Measurements from ENCODE around the gene MVB12B.

Gene MVB12B

GRCh38 chr9:126304207-126304970 lies 22.2 kb upstream of the MVB12B start:
- DNase-seq = no peak

- DNase-seq = no peak
Measured at GRCh38 chr9:126304971-126305320, 21.7 kb upstream of the MVB12B start.

GRCh38 chr9:126306071-126306647 lies 20.5 kb upstream of the MVB12B start:
- DNase-seq = no peak

GRCh38 chr9:126307322-126308061 lies 19.1 kb upstream of the MVB12B start:
- no peak for DNase-seq

GRCh38 chr9:126309427-126310189 lies 17.0 kb upstream of the MVB12B start:
- no peak for DNase-seq

GRCh38 chr9:126312584-126313551 lies 13.8 kb upstream of the MVB12B start:
- DNase-seq = no peak

- no peak for DNase-seq
Measured at GRCh38 chr9:126316085-126316655, 10.5 kb upstream of the MVB12B start.

GRCh38 chr9:126317513-126317912 lies 9.1 kb upstream of the MVB12B start:
- DNase-seq = peak; percentile 11

- DNase-seq = no peak
Measured at GRCh38 chr9:126318858-126319257, 7.8 kb upstream of the MVB12B start.

- DNase-seq = no peak
Measured at GRCh38 chr9:126319671-126320070, 7.0 kb upstream of the MVB12B start.

- no peak for DNase-seq
Measured at GRCh38 chr9:126320158-126320922, 6.3 kb upstream of the MVB12B start.

GRCh38 chr9:126321742-126322141 lies 4.9 kb upstream of the MVB12B start:
- no peak for DNase-seq

- DNase-seq = no peak
Measured at GRCh38 chr9:126325821-126326220, 808 bp upstream of the MVB12B start.

GRCh38 chr9:126327006-126327713 lies 531 bp downstream of the MVB12B start:
- DNase-seq = no peak

- no peak for DNase-seq
Measured at GRCh38 chr9:126327714-126328185, 1.1 kb downstream of the MVB12B start.

- no peak for DNase-seq
Measured at GRCh38 chr9:126328407-126328806, 1.8 kb downstream of the MVB12B start.

GRCh38 chr9:126329476-126330275 lies 3.0 kb downstream of the MVB12B start:
- DNase-seq = no peak

- no peak for DNase-seq
Measured at GRCh38 chr9:126330536-126330935, 3.9 kb downstream of the MVB12B start.
